Omental fat pad (tissue), 4 donors: ENCODE data around the gene FAM83B. TPM values are rescaled to one million over a fixed set of nuclear protein-coding genes. Genes with fewer than 3 reads are reported as not detected.

Source experiments
- ATAC-seq: fragments of 150-250 bp; one replicate; pipeline ENCODE4 v1.9.1; 2016; ENCODE audit warnings: mild to moderate bottlenecking, moderate library complexity; ENCODE audit not compliant: low FRiP score
- DNase-seq: peaks from one replicate; pipeline ENCODE4 v3.0.0-alpha.2; 2019; ENCODE audit warnings: low spot score
- total RNA-seq, 4 donors: library from RNA; depleted of rRNA; stranded (reverse); fragments of >200 nt; gene quantifications; one replicate each; pipeline ENCODE4 v1.1.0, GENCODE V29; 2016
- TF ChIP-seq, protein P1 (sequence below), 3 donors: fragments of 450-650 bp; IDR thresholded peaks; one replicate each; pipeline ENCODE4 v1.5.1; 2016 to 2017; ENCODE audit warnings: antibody characterized with exemption in 3 of 3, mild to moderate bottlenecking in 3 of 3, moderate library complexity in 2 of 3

FAM83B gene
- total RNA-seq, 4 donors from 2014 or later = 0.19 to 0.72 (median 0.37) TPM; not detected in 1

DNA sequence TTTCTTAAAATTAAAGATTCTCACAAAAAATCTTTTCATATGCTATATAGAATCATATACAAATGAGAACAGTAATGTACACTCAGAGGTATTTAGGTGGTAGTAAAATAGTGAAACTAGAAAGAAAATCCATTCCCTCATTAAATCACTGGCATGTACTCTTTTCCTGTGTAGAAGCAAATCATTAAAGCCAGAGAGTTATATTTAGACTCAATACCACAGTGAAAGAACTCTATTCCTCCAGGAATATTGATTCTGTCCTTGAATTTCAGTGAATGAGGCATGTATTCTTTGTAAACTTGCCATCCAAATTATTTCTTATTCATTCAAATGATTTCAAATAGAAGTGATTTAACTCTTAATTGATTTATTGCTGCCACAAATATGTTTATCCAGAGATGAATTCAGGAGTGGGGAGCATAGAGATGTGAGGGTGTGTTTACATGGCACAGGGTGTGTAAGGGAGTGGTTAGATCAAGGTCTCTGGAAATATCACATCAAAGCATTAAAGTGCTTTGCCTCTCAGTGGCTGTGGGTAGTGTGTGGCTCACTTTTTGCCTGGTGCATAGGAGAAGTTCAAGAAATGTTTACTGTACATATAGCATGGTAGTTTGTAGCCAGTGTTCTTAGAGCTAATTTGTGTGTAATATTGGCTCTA lies 141.2 kb downstream of the FAM83B start:
- DNase-seq (no peak), ATAC-seq (no peak)
- TF ChIP-seq, protein P1, sequence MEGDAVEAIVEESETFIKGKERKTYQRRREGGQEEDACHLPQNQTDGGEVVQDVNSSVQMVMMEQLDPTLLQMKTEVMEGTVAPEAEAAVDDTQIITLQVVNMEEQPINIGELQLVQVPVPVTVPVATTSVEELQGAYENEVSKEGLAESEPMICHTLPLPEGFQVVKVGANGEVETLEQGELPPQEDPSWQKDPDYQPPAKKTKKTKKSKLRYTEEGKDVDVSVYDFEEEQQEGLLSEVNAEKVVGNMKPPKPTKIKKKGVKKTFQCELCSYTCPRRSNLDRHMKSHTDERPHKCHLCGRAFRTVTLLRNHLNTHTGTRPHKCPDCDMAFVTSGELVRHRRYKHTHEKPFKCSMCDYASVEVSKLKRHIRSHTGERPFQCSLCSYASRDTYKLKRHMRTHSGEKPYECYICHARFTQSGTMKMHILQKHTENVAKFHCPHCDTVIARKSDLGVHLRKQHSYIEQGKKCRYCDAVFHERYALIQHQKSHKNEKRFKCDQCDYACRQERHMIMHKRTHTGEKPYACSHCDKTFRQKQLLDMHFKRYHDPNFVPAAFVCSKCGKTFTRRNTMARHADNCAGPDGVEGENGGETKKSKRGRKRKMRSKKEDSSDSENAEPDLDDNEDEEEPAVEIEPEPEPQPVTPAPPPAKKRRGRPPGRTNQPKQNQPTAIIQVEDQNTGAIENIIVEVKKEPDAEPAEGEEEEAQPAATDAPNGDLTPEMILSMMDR (IDR thresholded peaks at IDR 0.05) = no peak

- TF ChIP-seq, protein P1 (IDR thresholded peaks at IDR 0.05) = no peak
- DNase-seq = no peak
- no peak for ATAC-seq
Measured at GRCh38 chr6:54988576-54988975, 142.0 kb downstream of the FAM83B start.

- TF ChIP-seq, protein P1 (IDR thresholded peaks at IDR 0.05) = no peak
- no peak for DNase-seq
- no peak for ATAC-seq
Measured at GRCh38 chr6:54990001-54990400, 143.4 kb downstream of the FAM83B start.
